ENCODE measurements around the gene TEKTIP1. TPM values are rescaled to one million over a fixed set of nuclear protein-coding genes. Genes with fewer than 3 reads are reported as not detected.

TEKTIP1 gene
- polyA plus RNA-seq, 1 donor = 5.1 TPM

- no peak for DNase-seq
These were observed 46.5 kb downstream of the TEKTIP1 start, which contains the start of gene GIPC3 for GRCh38 chr19:3585301-3586126. Gene GIPC3, plus strand, starts transcription at chr19:3585478. Its CDS starts 120 bp downstream, at chr19:3585598.

DNA sequence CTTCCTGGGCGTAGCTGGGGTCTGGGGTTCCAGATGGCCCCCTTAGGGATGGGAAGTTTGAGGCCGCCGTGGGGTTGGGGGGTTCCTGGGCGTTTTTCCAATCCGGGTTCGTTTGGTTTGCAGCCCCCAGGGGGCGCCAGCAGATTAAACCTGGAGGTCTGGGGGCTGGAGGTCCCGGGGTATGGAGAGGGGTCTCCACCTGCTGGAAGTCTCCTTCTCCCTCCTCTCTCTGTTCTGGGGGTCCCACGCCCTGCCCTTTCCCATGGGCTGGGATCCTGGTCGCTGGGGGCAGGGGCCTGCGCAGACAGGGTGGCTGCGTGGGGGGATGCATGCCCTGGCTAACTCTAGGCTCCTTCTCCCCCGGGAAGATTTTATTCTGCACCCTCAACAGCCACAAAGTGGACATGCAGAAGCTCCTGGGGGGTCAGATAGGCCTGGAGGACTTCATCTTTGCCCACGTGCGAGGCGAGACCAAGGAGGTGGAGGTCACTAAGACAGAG is 47.2 kb downstream of the TEKTIP1 start:
- no peak for DNase-seq

DNA sequence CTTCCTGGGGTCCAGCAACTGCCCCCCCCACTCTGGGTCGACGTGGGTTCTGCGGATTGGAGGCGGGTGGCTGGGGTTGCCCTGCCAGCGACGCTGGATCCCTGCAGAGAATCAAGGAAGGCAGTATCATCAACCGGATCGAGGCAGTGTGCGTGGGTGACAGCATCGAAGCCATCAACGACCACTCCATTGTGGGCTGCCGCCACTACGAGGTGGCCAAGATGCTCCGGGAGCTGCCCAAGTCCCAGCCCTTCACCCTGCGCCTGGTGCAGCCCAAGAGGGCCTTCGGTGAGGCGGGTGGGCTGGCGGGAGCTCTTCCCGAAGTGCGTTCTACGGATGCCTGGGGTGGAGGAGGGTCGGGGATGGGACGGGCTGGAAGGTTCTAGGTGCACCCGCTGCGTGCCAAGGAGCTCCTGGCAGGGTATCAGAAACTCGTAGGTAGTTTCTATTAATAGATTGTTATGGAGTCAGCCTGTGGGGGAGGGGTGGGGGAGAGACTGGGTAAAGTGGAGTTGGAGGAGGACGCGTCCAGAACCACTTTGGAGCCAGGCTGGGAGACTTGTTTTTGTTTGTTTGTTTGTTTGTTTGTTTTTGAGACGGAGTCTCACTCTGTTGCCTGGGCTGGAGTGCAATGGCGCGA is 47.9 kb downstream of the TEKTIP1 start:
- no peak for DNase-seq

- DNase-seq = no peak
These were observed 50.5 kb downstream of the TEKTIP1 start for GRCh38 chr19:3589439-3589838.

DNA sequence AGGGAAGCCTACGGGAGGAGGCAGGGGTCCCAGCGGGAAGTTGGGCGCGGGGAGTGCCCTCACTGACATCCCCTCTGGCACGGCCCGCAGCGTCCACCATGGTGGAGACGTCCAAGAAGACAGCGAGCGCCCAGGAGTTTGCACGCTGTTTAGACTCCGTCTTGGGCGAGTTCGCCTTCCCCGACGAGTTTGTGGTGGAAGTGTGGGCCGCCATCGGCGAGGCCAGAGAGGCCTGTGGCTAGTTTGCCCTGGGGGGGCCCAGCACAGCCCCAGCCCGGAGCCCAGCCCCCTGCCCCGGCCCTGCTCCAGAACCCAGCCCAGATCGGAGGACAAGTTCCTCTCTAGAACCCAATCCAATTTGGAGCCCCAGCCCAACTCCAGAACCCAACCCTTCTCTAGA is 51.0 kb downstream of the TEKTIP1 start:
- DNase-seq = no peak

GRCh38 chr19:3590991-3591659 is 52.2 kb downstream of the TEKTIP1 start:
- DNase-seq = no peak

DNA sequence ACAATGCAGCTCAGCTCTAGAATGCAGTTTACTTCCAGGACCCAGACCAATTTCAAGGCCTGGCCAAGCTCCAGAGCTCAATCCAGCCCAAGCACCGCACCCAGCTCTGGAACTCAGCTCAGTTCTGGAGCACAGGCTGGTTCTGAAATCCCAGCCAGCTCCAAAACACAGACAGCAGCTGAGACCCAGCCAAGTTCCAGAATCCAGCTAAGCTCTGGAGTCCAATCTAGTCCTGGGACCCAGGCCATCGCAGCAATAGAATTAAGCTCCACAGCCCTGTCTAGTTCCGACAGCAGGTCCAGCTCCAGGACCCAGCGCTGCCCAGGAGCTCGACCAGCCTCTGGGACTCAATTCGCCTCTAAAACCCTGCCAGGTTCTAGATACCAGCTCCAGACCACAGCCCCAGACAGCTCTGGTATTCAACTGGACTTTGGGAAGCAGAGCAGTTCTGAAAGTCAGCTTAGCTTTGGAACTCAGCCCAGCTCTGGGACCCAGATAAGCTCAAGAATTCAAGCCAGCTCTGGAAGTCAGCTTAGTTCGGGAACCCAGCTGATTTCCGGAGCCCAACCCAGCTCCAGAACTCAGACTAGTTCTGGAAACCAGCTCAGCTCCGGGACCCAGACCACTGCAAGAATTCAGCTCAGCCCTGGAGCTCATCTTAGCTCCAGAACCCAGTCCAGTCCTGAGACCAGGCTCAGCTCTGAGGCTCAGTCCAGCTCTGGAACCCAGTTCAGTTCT is 53.1 kb downstream of the TEKTIP1 start:
- DNase-seq = no peak

DNA sequence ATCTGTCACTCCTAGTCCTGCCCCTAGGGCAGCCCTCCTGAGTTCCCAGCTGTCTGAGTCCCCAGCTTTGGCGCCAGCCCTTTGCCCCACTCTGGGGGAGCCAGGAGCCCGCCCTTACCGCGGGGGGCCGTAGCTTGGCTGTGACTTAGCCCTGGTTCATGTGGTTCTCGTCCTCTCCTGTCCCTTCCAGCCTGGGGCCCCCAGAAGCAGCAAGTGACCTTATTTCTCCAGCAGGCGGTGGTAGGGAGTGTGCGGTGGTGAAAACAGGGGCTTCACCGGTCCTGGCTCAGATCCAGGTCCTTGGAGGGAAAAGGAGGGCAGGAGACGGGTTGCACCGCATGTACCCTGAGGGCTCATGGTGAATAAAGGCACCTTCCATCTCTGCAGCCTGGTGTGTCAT is 54.2 kb downstream of the TEKTIP1 start:
- no peak for DNase-seq

Other genes with a start within 250 kb of the TEKTIP1 start
- gene NFIC, start 172.6 kb upstream of the TEKTIP1 start, polyA plus RNA-seq (ENCODE audit: insufficient read length) = 20.0 TPM
- gene SMIM24, start 58.6 kb upstream of the TEKTIP1 start, polyA plus RNA-seq (ENCODE audit: insufficient read length) = 446 TPM
- gene SMIM44, start 55.7 kb upstream of the TEKTIP1 start, polyA plus RNA-seq (ENCODE audit: insufficient read length) = not detected
- gene DOHH, start 38.5 kb upstream of the TEKTIP1 start, polyA plus RNA-seq (ENCODE audit: insufficient read length) = 5.2 TPM
- 46.7 TPM for gene FZR1, start 32.9 kb upstream of the TEKTIP1 start, polyA plus RNA-seq (ENCODE audit: insufficient read length)
- gene MFSD12, start 18.4 kb downstream of the TEKTIP1 start, polyA plus RNA-seq (ENCODE audit: insufficient read length) = 55.8 TPM
- gene HMG20B, start 33.8 kb downstream of the TEKTIP1 start, polyA plus RNA-seq (ENCODE audit: insufficient read length) = 76.6 TPM
- 1.9 TPM for gene GIPC3, start 46.3 kb downstream of the TEKTIP1 start, polyA plus RNA-seq (ENCODE audit: insufficient read length)
- 2.2 TPM for gene TBXA2R, start 67.7 kb downstream of the TEKTIP1 start, polyA plus RNA-seq (ENCODE audit: insufficient read length)
- gene CACTIN, start 87.6 kb downstream of the TEKTIP1 start, polyA plus RNA-seq (ENCODE audit: insufficient read length) = 23.2 TPM
- gene PIP5K1C, start 161.3 kb downstream of the TEKTIP1 start, polyA plus RNA-seq (ENCODE audit: insufficient read length) = 21.1 TPM
- gene TJP3, start 169.2 kb downstream of the TEKTIP1 start, polyA plus RNA-seq (ENCODE audit: insufficient read length) = 7.5 TPM
- 16.9 TPM for gene APBA3, start 222.5 kb downstream of the TEKTIP1 start, polyA plus RNA-seq (ENCODE audit: insufficient read length)
- gene MRPL54, start 223.5 kb downstream of the TEKTIP1 start, polyA plus RNA-seq (ENCODE audit: insufficient read length) = 22.6 TPM
- not detected for gene RAX2, start 233.1 kb downstream of the TEKTIP1 start, polyA plus RNA-seq (ENCODE audit: insufficient read length)
- 0.96 TPM for gene MATK, start 247.2 kb downstream of the TEKTIP1 start, polyA plus RNA-seq (ENCODE audit: insufficient read length)